ENCODE measurements around the gene ABLIM1.

ABLIM1 gene

GRCh38 chr10:114616103-114616502 is 42.0 kb downstream of the ABLIM1 start:
- DNase-seq: no peak

- DNase-seq: no peak
These were observed 42.5 kb downstream of the ABLIM1 start for GRCh38 chr10:114615600-114616007.

GRCh38 chr10:114613237-114613979 is 44.7 kb downstream of the ABLIM1 start:
- DNase-seq: no peak

GRCh38 chr10:114611617-114612016 is 46.5 kb downstream of the ABLIM1 start:
- DNase-seq: no peak

GRCh38 chr10:114609518-114610426 is 48.3 kb downstream of the ABLIM1 start:
- no peak for DNase-seq

- DNase-seq: no peak
These were observed 50.6 kb downstream of the ABLIM1 start for GRCh38 chr10:114607358-114607998.

- no peak for DNase-seq
These were observed 52.8 kb downstream of the ABLIM1 start for GRCh38 chr10:114605155-114605797.

GRCh38 chr10:114604357-114605130 is 53.5 kb downstream of the ABLIM1 start:
- no peak for DNase-seq

GRCh38 chr10:114603948-114604347 is 54.1 kb downstream of the ABLIM1 start:
- no peak for DNase-seq

GRCh38 chr10:114603303-114603702 is 54.8 kb downstream of the ABLIM1 start:
- no peak for DNase-seq

GRCh38 chr10:114600057-114600456 is 58.0 kb downstream of the ABLIM1 start:
- DNase-seq: no peak

- no peak for DNase-seq
These were observed 61.3 kb downstream of the ABLIM1 start for GRCh38 chr10:114596793-114597192.

GRCh38 chr10:114593816-114594468 is 64.1 kb downstream of the ABLIM1 start:
- DNase-seq: no peak

GRCh38 chr10:114593240-114593792 is 64.8 kb downstream of the ABLIM1 start:
- no peak for DNase-seq

- DNase-seq: no peak
These were observed 67.1 kb downstream of the ABLIM1 start for GRCh38 chr10:114590993-114591392.

- no peak for DNase-seq
These were observed 73.7 kb downstream of the ABLIM1 start for GRCh38 chr10:114584419-114584818.

- no peak for DNase-seq
These were observed 77.0 kb downstream of the ABLIM1 start for GRCh38 chr10:114581071-114581470.

GRCh38 chr10:114577133-114577532 is 80.9 kb downstream of the ABLIM1 start:
- DNase-seq: no peak

GRCh38 chr10:114576716-114577115 is 81.4 kb downstream of the ABLIM1 start:
- no peak for DNase-seq

- no peak for DNase-seq
These were observed 82.0 kb downstream of the ABLIM1 start for GRCh38 chr10:114576132-114576487.

GRCh38 chr10:114575417-114576131 is 82.5 kb downstream of the ABLIM1 start:
- no peak for DNase-seq
